CD1c-positive myeloid dendritic cell (primary cell): ENCODE results near the gene ATP10A.

Experiments used
- DNase-seq: peaks from one replicate; pipeline ENCODE4 v3.0.0-alpha.2; 2016; ENCODE audit errors: extremely low spot score

Gene ATP10A

GRCh38 chr15:25679964-25680685 is 183.0 kb downstream of the ATP10A start:
- no peak for DNase-seq

- DNase-seq = no peak
These were observed 183.6 kb downstream of the ATP10A start for GRCh38 chr15:25679492-25679891.

DNA sequence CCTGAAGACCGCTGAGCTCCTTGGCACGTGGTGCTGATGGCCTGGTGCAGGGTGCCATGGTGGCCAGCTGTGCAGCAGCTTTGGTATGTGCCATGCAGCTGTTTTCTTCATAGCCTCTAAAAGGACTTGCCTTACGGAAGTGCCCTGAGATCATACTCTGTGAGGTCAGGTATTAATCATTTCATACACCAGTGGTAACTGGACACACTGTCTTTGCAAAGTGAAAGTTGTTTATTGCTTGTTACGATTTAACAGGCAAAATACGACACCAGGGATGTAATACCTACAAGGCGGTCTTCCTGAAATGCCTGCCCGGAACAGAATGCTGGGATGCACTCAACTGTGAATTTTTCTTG is 184.6 kb downstream of the ATP10A start:
- DNase-seq = no peak

- no peak for DNase-seq
These were observed 185.2 kb downstream of the ATP10A start for GRCh38 chr15:25677719-25678499.

GRCh38 chr15:25676070-25676469 is 187.1 kb downstream of the ATP10A start:
- no peak for DNase-seq

DNA sequence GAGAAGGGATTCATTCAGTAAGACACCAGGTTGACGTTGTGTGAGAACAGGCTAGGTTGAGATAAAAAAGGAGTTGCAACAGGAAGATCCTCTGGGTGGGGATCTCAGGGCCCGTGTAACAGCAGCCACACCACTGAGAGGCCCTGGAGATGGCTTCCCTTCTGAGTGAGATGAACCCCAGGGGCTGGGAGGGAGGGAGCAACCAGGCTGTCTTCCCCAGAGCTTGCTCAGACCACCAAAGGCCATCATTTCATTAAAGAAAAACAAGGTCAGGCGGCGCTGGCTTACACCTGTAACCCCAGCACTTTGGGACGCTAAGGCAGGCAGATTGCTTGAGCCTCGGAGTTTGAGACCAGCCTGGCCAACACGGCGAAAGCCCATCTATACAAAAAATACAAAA is 187.7 kb downstream of the ATP10A start:
- no peak for DNase-seq

DNA sequence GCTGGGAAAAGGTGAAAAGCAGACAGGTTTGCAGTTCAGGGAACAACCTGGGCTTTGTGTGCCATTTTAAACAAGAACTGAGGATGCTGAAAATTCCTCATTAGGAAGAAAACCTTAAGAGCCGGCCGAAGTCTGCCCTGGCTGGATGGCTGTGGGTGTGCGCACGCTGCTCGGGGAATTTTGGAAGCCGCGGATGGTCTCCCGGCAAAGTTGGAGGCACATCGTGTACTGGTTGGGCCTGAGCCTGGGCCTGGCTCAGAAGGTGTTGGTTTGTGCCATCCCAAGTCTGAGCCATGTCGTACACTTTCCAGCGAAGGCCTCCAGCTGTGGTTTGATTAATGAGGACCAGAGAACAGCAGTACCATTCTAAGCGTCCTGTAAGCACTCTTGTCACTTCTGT is 188.2 kb downstream of the ATP10A start:
- DNase-seq = no peak

DNA sequence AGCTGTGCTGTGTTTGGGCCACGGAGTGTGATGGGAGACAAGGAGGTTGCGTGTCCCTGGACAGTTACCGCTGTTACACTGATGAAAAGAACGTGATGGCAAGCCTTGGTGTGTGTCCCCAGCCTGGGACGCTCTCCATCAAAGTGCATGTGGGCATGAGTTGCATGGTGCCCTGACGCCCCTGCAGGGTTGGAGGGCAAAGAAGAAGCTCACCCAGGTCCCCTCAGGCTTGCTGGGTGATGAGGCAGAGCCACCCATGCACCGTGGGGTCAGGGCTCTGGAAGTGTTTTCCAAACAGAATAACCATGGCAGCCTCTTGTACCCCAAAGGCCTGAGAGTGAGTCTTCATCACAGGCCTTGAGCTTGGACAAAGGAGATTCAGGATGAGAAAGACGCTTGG is 189.2 kb downstream of the ATP10A start:
- no peak for DNase-seq

DNA sequence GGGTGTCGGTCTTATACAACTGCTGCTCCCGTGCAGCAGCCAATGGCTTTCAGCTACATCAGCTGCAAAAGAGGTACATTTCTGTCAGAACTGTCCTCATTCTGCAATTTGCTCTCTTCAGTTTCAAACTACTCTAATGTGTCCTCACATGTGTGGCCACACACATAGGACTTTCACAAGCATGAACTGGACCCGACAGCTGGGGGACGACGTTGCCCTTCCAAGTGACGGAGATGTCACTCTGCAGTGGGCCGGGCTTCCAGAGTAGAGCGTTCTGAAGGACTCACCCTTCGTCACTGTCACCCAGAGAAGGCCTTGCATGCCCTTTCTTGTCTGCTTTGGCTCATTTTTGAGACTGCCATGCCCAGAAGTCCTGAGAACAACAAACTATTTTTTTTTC is 189.8 kb downstream of the ATP10A start:
- no peak for DNase-seq

DNA sequence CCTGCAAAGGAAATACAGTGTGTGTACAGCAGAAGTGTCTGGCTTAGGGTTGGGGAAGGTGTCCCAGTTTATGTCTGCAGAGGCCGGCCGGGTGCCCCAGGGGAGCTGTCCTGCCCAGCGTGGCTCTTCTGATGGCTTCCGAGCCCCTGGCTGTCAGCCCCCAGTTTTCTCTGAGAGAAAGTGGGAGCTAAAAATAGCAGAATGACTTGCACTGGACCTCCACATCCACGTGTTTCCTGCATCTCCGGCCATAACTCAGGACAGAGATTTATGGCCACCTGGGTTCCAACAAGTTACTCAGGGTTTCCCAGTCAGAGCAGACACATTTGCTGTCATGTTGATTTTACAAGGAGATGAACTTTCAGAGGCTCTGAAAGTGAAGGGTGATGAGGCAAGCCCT is 192.0 kb downstream of the ATP10A start:
- no peak for DNase-seq

DNA sequence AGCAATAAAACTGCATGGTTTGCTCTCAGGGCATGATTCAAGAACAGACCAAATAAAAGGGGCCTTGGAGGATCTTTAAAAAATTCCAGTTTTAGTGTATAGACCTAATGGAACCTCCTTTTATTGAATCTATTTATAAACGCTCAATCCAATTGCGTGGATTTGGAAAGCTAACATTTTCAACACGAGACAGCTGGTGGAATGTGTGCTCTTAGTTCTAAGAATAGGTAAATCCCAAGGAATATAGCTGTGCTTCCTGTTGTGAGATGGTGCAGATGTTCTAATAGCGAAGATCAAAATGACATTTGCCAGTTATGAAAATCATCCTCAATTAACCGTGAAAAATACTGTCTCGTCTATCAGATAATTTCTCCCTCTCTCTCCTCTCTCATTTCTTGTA is 192.5 kb downstream of the ATP10A start:
- DNase-seq = no peak

- no peak for DNase-seq
These were observed 193.0 kb downstream of the ATP10A start for GRCh38 chr15:25670025-25670554.

DNA sequence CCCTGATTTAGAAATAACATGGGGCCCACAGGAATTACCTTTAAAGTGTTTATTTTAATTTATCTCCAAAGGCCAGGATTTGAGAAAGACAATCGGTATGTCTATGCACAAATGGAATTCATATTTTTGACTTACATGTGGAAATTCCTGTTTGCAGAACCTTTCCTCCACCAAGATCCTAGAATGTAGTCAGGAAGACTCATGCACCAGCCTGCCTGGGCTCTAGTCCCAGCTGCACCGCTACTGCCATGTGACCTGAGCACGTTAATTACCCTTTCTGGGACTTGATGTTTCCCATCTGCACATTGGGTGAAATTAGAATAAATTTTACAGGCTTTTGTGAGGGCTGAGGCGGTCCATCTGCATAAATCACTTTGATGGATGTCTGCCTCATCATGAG is 194.2 kb downstream of the ATP10A start:
- DNase-seq = no peak

DNA sequence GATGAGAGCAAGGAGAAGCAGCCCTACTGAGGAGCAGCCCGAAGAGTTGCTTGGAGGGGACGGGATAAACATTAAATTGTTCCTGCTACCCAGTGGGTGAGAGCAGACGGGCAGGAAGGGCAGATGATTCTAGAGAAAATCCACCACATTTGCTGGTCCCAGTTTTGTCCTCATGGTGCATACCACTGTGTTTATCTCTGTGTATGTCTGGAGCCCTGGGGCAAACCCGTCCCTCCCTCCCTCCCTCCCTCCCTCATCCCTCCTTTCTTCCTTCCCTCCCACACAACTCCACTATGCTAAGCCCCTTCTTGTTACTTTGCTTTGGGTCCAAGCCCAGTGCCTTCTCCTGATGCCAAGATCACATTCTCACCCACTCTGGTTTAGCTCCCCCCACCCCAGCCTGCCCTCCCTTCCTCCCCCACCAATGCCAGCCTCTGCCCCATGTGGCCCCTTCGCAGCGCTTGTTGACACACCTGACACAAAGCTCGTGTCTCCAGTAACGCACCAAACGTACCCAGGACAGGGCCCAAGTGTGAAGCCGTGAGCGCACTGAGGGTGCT is 194.8 kb downstream of the ATP10A start:
- no peak for DNase-seq

DNA sequence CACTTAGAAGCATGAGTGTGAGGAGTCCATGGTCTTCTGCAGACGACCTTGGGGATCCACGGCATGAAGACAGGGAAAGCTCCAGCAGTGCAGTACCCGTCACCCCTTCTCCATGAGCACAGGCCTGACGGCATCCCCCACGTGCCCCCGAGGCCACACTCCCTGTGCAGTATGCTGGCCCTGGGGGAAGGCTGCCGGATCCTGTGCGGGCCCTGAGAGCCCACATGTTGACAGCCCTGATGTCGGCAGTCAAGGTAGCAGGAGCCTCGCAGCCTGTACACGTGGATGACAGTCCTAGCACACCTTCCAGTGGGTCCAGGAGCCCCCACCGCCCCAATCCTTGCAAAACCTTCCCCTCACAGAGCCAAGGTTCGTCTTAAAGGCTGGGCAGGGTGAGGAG is 195.3 kb downstream of the ATP10A start:
- no peak for DNase-seq

DNA sequence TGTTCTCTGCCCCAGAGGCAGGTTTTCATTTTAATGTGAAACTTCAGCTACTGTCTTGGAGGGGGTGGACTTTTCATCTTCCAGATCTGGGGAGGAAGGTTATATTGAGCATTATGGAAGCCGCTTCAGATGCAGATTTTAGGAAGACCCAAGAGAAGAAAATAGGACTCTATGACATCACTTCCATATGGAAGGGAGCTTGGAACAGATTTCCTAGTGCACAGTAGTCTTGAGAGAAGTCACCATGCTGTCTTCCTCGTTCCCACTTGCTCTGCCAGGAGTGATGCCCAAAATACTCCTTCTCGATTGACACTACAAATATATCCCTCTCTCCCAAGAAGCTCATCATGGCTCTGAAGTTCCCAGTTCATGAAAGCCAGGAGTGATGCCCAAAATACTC is 197.2 kb downstream of the ATP10A start:
- no peak for DNase-seq

- DNase-seq = no peak
These were observed 198.4 kb downstream of the ATP10A start for GRCh38 chr15:25664761-25665160.

DNA sequence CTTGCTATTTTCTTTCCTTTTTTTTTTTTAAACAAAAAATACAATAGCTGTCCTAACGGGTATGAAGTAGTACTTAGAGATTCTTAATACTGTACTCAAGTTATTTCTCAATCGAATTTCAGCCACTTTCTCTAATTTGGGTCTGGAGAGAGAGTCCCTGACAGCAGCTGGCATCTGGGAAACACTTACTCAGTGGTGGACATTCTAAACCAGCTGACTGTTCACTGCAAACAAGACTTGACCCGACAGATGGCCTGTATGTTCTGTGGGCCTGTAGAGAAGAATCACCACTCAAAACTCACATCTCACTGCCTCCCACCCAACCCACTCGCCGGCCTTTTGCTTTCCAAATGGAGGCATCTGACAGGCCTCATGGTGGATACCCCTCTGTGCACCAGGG is 199.6 kb downstream of the ATP10A start:
- DNase-seq = no peak

GRCh38 chr15:25661898-25662297 is 201.2 kb downstream of the ATP10A start:
- DNase-seq = no peak

- DNase-seq = no peak
These were observed 203.9 kb downstream of the ATP10A start for GRCh38 chr15:25659251-25659650.

GRCh38 chr15:25658560-25658959 is 204.6 kb downstream of the ATP10A start:
- DNase-seq = no peak

DNA sequence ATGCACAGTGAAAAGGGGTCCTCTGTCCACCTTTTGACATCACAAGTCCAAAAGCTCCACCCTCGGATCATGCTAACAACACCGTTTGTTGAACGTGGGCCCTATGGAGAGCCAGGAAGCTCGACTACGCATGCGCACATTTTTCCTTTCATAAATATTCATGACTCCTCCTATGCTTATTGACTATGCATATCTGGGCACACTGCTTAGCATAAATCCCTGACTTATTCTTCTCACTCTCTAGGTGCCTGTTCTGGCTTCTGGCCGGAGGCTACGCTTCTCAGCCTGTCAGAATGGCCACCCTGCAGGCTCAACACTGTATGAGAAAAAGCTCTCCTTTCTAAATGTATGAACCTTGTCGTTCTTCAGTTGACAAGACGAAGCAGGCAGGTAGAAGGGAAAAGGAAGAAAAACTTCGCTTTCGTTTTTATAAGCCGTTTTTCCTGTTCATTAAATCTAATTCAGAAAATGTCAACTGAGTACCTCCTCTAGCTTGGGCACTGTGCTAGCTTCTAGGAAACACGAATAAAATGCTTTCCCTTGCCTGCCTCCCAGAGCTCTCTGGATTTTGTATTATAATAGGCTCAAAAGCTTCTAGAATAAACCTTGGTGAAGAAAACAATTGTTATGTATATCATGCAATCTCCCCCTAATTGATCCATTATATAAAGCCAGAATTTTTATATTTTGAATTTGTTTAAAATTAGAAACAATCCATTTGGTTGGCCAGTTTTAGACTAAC is 207.7 kb downstream of the ATP10A start:
- no peak for DNase-seq
